Tibial artery (tissue), 4 donors: Measurements from ENCODE around the gene DEUP1.

Experiments
- DNase-seq, 2 donors: peaks; one replicate each; pipeline ENCODE4 v3.0.0-alpha.2; 2019
- H3K27ac ChIP-seq, 2 donors: fragments of 200-600 bp; sonication (generic) in 1 of 2; 1 replicate in 1 of 2; 2 replicates in 1 of 2; pipeline ENCODE4 v1.5.1; 2018 to 2019; ENCODE audit warnings: mild to moderate bottlenecking in 1 of 2
- H3K27me3 ChIP-seq, 2 donors: fragments of 200-600 bp; sonication (generic) in 1 of 2; one replicate each; pipeline versions ENCODE4 v1.5.1 to v1.6.0; 2016 to 2019
- H3K36me3 ChIP-seq, 3 donors: fragments of 200-600 bp; sonication (generic) in 2 of 3; one replicate each; pipeline ENCODE4 v1.5.1; 2016 to 2019; ENCODE audit warnings: mild to moderate bottlenecking in 2 of 3
- H3K4me1 ChIP-seq, 4 donors: fragments of 200-600 bp; sonication (generic) in 2 of 4; 1 replicate in 3 of 4; 2 replicates in 1 of 4; pipeline ENCODE4 v1.5.1; 2016 to 2019
- H3K4me3 ChIP-seq, 2 donors: fragments of 200-600 bp; sonication (generic) in 1 of 2; 1 replicate in 1 of 2; 2 replicates in 1 of 2; pipeline ENCODE4 v1.5.1; 2018 to 2019; ENCODE audit warnings: mild to moderate bottlenecking in 2 of 2
- H3K9me3 ChIP-seq, 3 donors: fragments of 200-600 bp; sonication (generic) in 1 of 3; one replicate each; pipeline ENCODE4 v1.5.1; 2016 to 2019
- intact Hi-C: fragments of 100-400 bp; cut with DNase I; formaldehyde crosslinking; loops from one replicate; pipeline ENCODE4 v1.15.0; 2023; ENCODE audit warnings: low total_unique reads
- TF ChIP-seq, protein P1 (sequence below), 2 experiments: fragments of 200-600 bp in 1 of 2; fragments of 450-650 bp in 1 of 2; IDR thresholded peaks; one replicate each; pipeline ENCODE4 v1.5.1; 2017 to 2019; ENCODE audit warnings: antibody characterized with exemption in 2 of 2, mild to moderate bottlenecking in 1 of 2, moderate library complexity in 1 of 2

DEUP1 gene, protein sequence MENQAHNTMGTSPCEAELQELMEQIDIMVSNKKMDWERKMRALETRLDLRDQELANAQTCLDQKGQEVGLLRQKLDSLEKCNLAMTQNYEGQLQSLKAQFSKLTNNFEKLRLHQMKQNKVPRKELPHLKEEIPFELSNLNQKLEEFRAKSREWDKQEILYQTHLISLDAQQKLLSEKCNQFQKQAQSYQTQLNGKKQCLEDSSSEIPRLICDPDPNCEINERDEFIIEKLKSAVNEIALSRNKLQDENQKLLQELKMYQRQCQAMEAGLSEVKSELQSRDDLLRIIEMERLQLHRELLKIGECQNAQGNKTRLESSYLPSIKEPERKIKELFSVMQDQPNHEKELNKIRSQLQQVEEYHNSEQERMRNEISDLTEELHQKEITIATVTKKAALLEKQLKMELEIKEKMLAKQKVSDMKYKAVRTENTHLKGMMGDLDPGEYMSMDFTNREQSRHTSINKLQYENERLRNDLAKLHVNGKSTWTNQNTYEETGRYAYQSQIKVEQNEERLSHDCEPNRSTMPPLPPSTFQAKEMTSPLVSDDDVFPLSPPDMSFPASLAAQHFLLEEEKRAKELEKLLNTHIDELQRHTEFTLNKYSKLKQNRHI

DNA sequence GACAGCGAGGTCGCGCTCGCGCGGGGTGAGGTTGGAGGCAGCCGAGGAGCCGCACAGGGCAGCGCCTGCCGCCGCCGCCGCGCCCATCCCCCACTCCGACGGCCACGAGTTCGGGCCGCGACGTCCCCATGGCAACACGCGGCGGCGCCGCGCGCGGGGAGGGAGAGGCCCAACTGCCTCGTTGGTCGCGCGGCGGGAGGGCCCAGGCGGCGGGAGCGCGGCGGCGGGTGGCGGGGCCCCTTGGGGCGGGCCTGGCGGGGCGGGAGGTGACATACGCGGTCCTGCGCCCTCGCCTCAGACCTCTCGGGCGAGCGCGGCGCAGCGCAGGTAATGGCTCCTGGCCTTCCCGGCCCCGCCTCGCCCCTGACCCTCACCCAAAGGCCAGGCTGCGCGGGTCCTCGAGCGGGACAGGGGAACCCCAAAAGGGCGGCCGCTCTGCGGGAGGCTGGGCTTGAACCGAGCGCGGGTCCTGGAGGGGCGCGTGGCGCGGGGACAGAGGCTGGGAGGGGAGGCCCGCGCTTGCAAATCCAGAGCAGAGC is at the start of gene DEUP1:
Gene DEUP1 (plus strand): TSS at position 297 of the 539 bp plus-strand sequence. CDS start 1,518 bp downstream, outside the sequence.
- Histone ChIP-seq H3K9me3 (no peaks in the 10 kb centered on the region), H3K4me1 (peaks cover 0 to 10% (median 5%) of the 10 kb centered on the region in 4 donors), H3K4me3 (peak within 1 kb of the TSS; percentile 33 to 51), H3K27me3 (peaks cover 0 to 9% of the 10 kb centered on the region in 2 donors), H3K27ac (no peak within 1 kb of the TSS), H3K36me3 (no peaks in the 10 kb centered on the region)
- TF ChIP-seq, protein P1, sequence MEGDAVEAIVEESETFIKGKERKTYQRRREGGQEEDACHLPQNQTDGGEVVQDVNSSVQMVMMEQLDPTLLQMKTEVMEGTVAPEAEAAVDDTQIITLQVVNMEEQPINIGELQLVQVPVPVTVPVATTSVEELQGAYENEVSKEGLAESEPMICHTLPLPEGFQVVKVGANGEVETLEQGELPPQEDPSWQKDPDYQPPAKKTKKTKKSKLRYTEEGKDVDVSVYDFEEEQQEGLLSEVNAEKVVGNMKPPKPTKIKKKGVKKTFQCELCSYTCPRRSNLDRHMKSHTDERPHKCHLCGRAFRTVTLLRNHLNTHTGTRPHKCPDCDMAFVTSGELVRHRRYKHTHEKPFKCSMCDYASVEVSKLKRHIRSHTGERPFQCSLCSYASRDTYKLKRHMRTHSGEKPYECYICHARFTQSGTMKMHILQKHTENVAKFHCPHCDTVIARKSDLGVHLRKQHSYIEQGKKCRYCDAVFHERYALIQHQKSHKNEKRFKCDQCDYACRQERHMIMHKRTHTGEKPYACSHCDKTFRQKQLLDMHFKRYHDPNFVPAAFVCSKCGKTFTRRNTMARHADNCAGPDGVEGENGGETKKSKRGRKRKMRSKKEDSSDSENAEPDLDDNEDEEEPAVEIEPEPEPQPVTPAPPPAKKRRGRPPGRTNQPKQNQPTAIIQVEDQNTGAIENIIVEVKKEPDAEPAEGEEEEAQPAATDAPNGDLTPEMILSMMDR (IDR thresholded peaks at IDR 0.05) = no peak
- DNase-seq = peak; percentile 22 to 64
- intact Hi-C loops = no loop called here

DNA sequence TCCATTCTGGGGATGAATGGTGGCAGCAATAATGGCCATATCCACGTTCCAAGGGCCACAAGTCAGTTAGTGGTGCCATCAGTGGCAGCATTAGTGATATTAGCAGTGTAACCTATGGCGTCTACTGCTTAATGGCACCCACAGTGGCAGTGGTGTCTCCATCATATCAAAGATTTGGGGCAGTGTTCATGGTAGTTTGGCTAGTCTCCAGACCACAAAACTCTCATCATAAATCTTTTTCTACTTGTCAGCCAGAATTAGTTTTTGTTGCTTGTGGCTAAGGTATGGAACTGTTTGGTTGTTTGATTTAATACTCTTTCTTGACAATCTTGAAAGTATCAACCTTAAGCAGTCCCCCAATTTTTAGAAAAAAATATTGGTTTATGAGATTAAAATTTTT is 45.1 kb upstream of the DEUP1 start:
- TF ChIP-seq, protein P1 (IDR thresholded peaks at IDR 0.05) = no peak
- Histone ChIP-seq H3K4me3 (no peak overlapping the region), H3K4me1 (no peaks in the 10 kb centered on the region), H3K27ac (no peak overlapping the region), H3K36me3 (no peaks in the 10 kb centered on the region), H3K27me3 (no peaks in the 10 kb centered on the region), H3K9me3 (no peaks in the 10 kb centered on the region)
- no peak for DNase-seq
- intact Hi-C loops = no loop called here

DNA sequence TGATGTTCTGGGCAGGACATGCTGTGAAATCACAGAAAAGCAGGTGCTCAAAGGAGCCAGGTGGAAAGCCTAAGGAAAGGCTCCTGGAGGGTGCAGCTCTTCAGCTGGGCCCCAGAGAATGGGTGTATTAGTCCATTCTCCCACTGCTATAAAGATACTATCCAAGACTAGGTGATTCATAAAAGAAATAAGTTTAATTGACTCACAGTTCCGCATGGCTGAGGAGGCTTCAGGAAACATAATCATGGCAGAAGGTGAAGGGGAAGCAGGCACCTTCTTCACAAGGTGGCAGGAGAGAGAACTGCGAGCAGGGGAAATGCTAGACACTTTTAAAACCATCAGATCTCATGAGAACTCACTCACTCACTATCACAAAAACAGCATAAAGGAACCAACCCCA is 43.1 kb upstream of the DEUP1 start:
- intact Hi-C loops = no loop called here
- no peak for DNase-seq
- Histone ChIP-seq H3K27me3 (no peaks in the 10 kb centered on the region), H3K27ac (no peak overlapping the region), H3K4me3 (no peak overlapping the region), H3K36me3 (no peaks in the 10 kb centered on the region), H3K9me3 (no peaks in the 10 kb centered on the region), H3K4me1 (no peaks in the 10 kb centered on the region)
- TF ChIP-seq, protein P1 (IDR thresholded peaks at IDR 0.05) = no peak

DNA sequence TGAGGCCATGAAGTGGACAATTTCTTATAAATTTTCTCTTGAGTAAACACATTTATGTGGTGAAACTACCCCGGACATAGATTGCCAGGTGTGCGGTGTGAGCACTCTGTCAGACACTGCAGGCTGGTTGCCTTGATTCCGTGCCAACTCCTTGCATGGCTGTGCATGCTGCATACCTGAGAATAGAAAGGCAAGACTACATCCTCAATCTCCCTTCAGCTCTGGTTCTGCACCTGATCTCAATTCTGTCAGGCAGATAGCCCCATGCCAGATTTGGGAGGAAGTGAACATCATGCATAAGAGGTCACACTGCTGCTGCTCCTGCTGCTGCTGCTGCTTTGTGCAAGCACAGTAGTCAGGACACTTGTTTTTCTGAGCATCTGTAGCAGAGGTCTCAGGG is 42.5 kb upstream of the DEUP1 start:
- no peak overlapping the region for H3K4me3 ChIP-seq
- H3K4me1 ChIP-seq = no peaks in the 10 kb centered on the region
- intact Hi-C loops = no loop called here
- no peak for DNase-seq
- no peaks in the 10 kb centered on the region for H3K9me3 ChIP-seq
- TF ChIP-seq, protein P1 (IDR thresholded peaks at IDR 0.05) = no peak
- no peaks in the 10 kb centered on the region for H3K27me3 ChIP-seq
- no peak overlapping the region for H3K27ac ChIP-seq
- no peaks in the 10 kb centered on the region for H3K36me3 ChIP-seq

DNA sequence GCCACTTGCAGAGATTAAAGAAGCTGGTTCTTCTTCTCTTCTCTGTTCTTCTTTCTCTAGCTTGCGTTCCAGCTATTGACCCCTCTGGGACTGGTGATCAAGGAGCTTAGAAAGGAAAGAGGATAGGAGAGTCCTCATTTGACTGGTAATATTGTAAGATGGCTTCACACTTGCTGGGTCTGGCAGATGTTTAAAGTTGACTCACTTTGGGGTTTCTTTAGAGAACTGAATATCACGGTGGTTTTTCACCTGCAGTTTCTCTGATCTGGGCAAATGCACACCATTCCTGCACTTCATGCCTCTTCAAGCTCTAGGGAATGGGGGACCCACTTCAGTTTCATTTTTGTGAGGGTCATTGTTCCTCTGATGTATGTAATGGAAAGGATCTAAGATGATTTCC is 41.8 kb upstream of the DEUP1 start:
- TF ChIP-seq, protein P1 (IDR thresholded peaks at IDR 0.05) = no peak
- DNase-seq = no peak
- Histone ChIP-seq H3K9me3 (no peaks in the 10 kb centered on the region), H3K27ac (no peak overlapping the region), H3K4me1 (no peaks in the 10 kb centered on the region), H3K36me3 (no peaks in the 10 kb centered on the region), H3K4me3 (no peak overlapping the region), H3K27me3 (no peaks in the 10 kb centered on the region)
- intact Hi-C loops = no loop called here
